GM19099 (cell line): ENCODE data around the gene ARHGAP33.

Source experiments
- POLR2A ChIP-seq: IDR thresholded peaks from 3 replicates; pipeline ENCODE4 v1.6.1; 2011; ENCODE audit warnings: low read depth; ENCODE audit not compliant: insufficient read length; ENCODE audit errors: extremely low read depth

The ARHGAP33 gene

GRCh38 chr19:35790981-35791813 is 15.8 kb downstream of the ARHGAP33 start:
- no peak for TF ChIP-seq POLR2A

GRCh38 chr19:35791814-35792279 is 16.5 kb downstream of the ARHGAP33 start:
- no peak for TF ChIP-seq POLR2A

GRCh38 chr19:35792312-35792711 is 16.9 kb downstream of the ARHGAP33 start:
- TF ChIP-seq POLR2A, result no peak

- TF ChIP-seq POLR2A, result no peak
Measured at GRCh38 chr19:35792888-35793287, 17.5 kb downstream of the ARHGAP33 start.

GRCh38 chr19:35793381-35794165 is 18.2 kb downstream of the ARHGAP33 start:
- TF ChIP-seq POLR2A, result no peak

GRCh38 chr19:35796645-35797542 is 21.5 kb downstream of the ARHGAP33 start:
- TF ChIP-seq POLR2A, result no peak

GRCh38 chr19:35797663-35798062 is 22.3 kb downstream of the ARHGAP33 start:
- TF ChIP-seq POLR2A, result no peak

GRCh38 chr19:35801828-35802227 is 26.5 kb downstream of the ARHGAP33 start:
- TF ChIP-seq POLR2A, result no peak

- TF ChIP-seq POLR2A, result no peak
Measured at GRCh38 chr19:35805526-35806102, 30.2 kb downstream of the ARHGAP33 start.

- no peak for TF ChIP-seq POLR2A
Measured at GRCh38 chr19:35806597-35806996, 31.2 kb downstream of the ARHGAP33 start.

GRCh38 chr19:35807633-35808032 is 32.3 kb downstream of the ARHGAP33 start:
- no peak for TF ChIP-seq POLR2A

GRCh38 chr19:35811317-35812219 is 36.2 kb downstream of the ARHGAP33 start:
- no peak for TF ChIP-seq POLR2A

- no peak for TF ChIP-seq POLR2A
Measured at GRCh38 chr19:35812220-35813042, 37.1 kb downstream of the ARHGAP33 start, which contains the start of gene PRODH2. PRODH2 (minus strand) TSS chr19:35812845; CDS start chr19:35812805, 40 bp downstream.
